ENCODE results near the gene DNAJC28. TPM values are rescaled to one million over a fixed set of nuclear protein-coding genes. Genes with fewer than 3 reads are reported as not detected.
"Not testable (repeated sequence)": the region's sequence is repeated elsewhere in the genome, so short reads cannot be mapped to it uniquely, and the experiment has no call there.

The DNAJC28 gene
- total RNA-seq, 1 donor from 2014 or later: 2.1 TPM

- Mint-ChIP-seq H3K4me1 (ENCODE audit: unreplicated experiment) (peaks cover 15% of the 10 kb centered on the region), H3K27me3 (ENCODE audit: unreplicated experiment) (no peaks in the 10 kb centered on the region), H3K9me3 (ENCODE audit: unreplicated experiment) (no peaks in the 10 kb centered on the region), H3K27ac (ENCODE audit: unreplicated experiment) (no peak overlapping the region), H3K4me3 (ENCODE audit: unreplicated experiment) (no peak overlapping the region), H3K36me3 (ENCODE audit: unreplicated experiment) (peaks cover 23% of the 10 kb centered on the region)
- no peak for TF ChIP-seq CTCF (IDR thresholded peaks at IDR 0.05)
- no peak for DNase-seq (ENCODE audit: extremely low spot score, unreplicated experiment)
Measured at GRCh38 chr21:33449616-33450015, 41.9 kb downstream of the DNAJC28 start.

GRCh38 chr21:33446620-33447019, 44.9 kb downstream of the DNAJC28 start:
- DNase-seq (ENCODE audit: extremely low spot score, unreplicated experiment); H3K9me3 Mint-ChIP-seq (ENCODE audit: unreplicated experiment); H3K4me3 Mint-ChIP-seq (ENCODE audit: unreplicated experiment); H3K27ac Mint-ChIP-seq (ENCODE audit: unreplicated experiment); H3K27me3 Mint-ChIP-seq (ENCODE audit: unreplicated experiment): not testable (repeated sequence)
- Mint-ChIP-seq H3K4me1 (ENCODE audit: unreplicated experiment) (peaks cover 17% of the 10 kb centered on the region), H3K36me3 (ENCODE audit: unreplicated experiment) (peaks cover 16% of the 10 kb centered on the region)

GRCh38 chr21:33444499-33444898, 47.0 kb downstream of the DNAJC28 start:
- DNase-seq (ENCODE audit: extremely low spot score, unreplicated experiment): no peak
- TF ChIP-seq CTCF (IDR thresholded peaks at IDR 0.05): no peak
- Mint-ChIP-seq H3K36me3 (ENCODE audit: unreplicated experiment) (peaks cover 10% of the 10 kb centered on the region), H3K4me1 (ENCODE audit: unreplicated experiment) (peaks cover 17% of the 10 kb centered on the region), H3K9me3 (ENCODE audit: unreplicated experiment) (no peaks in the 10 kb centered on the region), H3K27ac (ENCODE audit: unreplicated experiment) (peak overlapping the region; percentile 24), H3K27me3 (ENCODE audit: unreplicated experiment) (no peaks in the 10 kb centered on the region), H3K4me3 (ENCODE audit: unreplicated experiment) (no peak overlapping the region)

GRCh38 chr21:33443194-33443593, 48.3 kb downstream of the DNAJC28 start:
- no peak overlapping the region for H3K4me3 Mint-ChIP-seq (ENCODE audit: unreplicated experiment)
- no peak for TF ChIP-seq CTCF (IDR thresholded peaks at IDR 0.05)
- peaks cover 17% of the 10 kb centered on the region for H3K4me1 Mint-ChIP-seq (ENCODE audit: unreplicated experiment)
- peaks cover 8% of the 10 kb centered on the region for H3K36me3 Mint-ChIP-seq (ENCODE audit: unreplicated experiment)
- H3K27me3 Mint-ChIP-seq (ENCODE audit: unreplicated experiment): no peaks in the 10 kb centered on the region
- no peak for DNase-seq (ENCODE audit: extremely low spot score, unreplicated experiment)
- no peaks in the 10 kb centered on the region for H3K9me3 Mint-ChIP-seq (ENCODE audit: unreplicated experiment)
- H3K27ac Mint-ChIP-seq (ENCODE audit: unreplicated experiment): peak overlapping the region; percentile 85

GRCh38 chr21:33441489-33442477, 49.7 kb downstream of the DNAJC28 start:
- no peaks in the 10 kb centered on the region for H3K9me3 Mint-ChIP-seq (ENCODE audit: unreplicated experiment)
- no peak for TF ChIP-seq CTCF (IDR thresholded peaks at IDR 0.05)
- no peaks in the 10 kb centered on the region for H3K27me3 Mint-ChIP-seq (ENCODE audit: unreplicated experiment)
- peaks cover 17% of the 10 kb centered on the region for H3K4me1 Mint-ChIP-seq (ENCODE audit: unreplicated experiment)
- peaks cover 16% of the 10 kb centered on the region for H3K36me3 Mint-ChIP-seq (ENCODE audit: unreplicated experiment)
- peak overlapping the region; percentile 22 for H3K4me3 Mint-ChIP-seq (ENCODE audit: unreplicated experiment)
- no peak for DNase-seq (ENCODE audit: extremely low spot score, unreplicated experiment)
- peak overlapping the region; percentile 85 for H3K27ac Mint-ChIP-seq (ENCODE audit: unreplicated experiment)

Other genes with a start within 250 kb of the DNAJC28 start
- gene IL10RB, start 225.3 kb downstream of the DNAJC28 start, total RNA-seq: 21.1 and 21.7 TPM in 2 replicates
- gene IFNAR1, start 166.7 kb downstream of the DNAJC28 start, total RNA-seq: 42.7 and 42.8 TPM in 2 replicates
- gene IFNGR2, start 88.3 kb downstream of the DNAJC28 start, total RNA-seq: 55.4 and 55.6 TPM in 2 replicates
- 44.0 and 47.9 TPM in 2 replicates for gene TMEM50B, start 11.7 kb downstream of the DNAJC28 start, total RNA-seq
- gene GART, start 50.4 kb upstream of the DNAJC28 start, total RNA-seq: 66.8 and 79.1 TPM in 2 replicates
- gene SON, start 51.3 kb upstream of the DNAJC28 start, total RNA-seq: 249 and 271 TPM in 2 replicates
- 18.6 and 19.0 TPM in 2 replicates for gene DONSON, start 97.0 kb upstream of the DNAJC28 start, total RNA-seq
- 43.6 and 48.2 TPM in 2 replicates for gene CRYZL1, start 150.0 kb upstream of the DNAJC28 start, total RNA-seq
- 44.0 and 49.9 TPM in 2 replicates for gene ITSN1, start 150.8 kb upstream of the DNAJC28 start, total RNA-seq